HepG2 (cell line): ENCODE measurements around the gene DHX58. TPM values are rescaled to one million over a fixed set of nuclear protein-coding genes. Genes with fewer than 3 reads are reported as not detected.
A peak's percentile ranks its signal among the peaks of the same experiment; 100 is the strongest.

ENCODE experiments used
- GFI1 ChIP-seq: sonication (generic); formaldehyde crosslinking; IDR thresholded peaks from 2 replicates; pipeline ENCODE4 v1.5.0; 2020; ENCODE audit warnings: missing genetic modification reagents, mild to moderate bottlenecking, borderline replicate concordance
- HNRNPLL ChIP-seq: fragments of 200-400 bp; formaldehyde crosslinking; IDR thresholded peaks from 2 replicates; pipeline ENCODE4 v1.6.1; 2017; ENCODE audit warnings: mild to moderate bottlenecking, low read depth, low read length; ENCODE audit not compliant: poor library complexity, severe bottlenecking
- NRL ChIP-seq: sonication (generic); formaldehyde crosslinking; IDR thresholded peaks from 2 replicates; pipeline ENCODE4 v1.5.0; 2020; ENCODE audit warnings: missing genetic modification reagents, mild to moderate bottlenecking, moderate library complexity, borderline replicate concordance
- PHF20 ChIP-seq: sonication (generic); formaldehyde crosslinking; IDR thresholded peaks from 2 replicates; pipeline ENCODE4 v1.5.0; 2020; ENCODE audit warnings: mild to moderate bottlenecking, missing genetic modification reagents
- RFX1 ChIP-seq: fragments of 450-650 bp; IDR thresholded peaks from 2 replicates; pipeline ENCODE4 v1.6.1; 2017
- SIX1 ChIP-seq: sonication (generic); formaldehyde crosslinking; IDR thresholded peaks from 2 replicates; pipeline ENCODE4 v1.4.0; 2020; ENCODE audit warnings: missing genetic modification reagents, borderline replicate concordance
- ZBED4 ChIP-seq: sonication (generic); formaldehyde crosslinking; IDR thresholded peaks from 2 replicates; pipeline ENCODE4 v1.4.0; 2020; ENCODE audit warnings: missing genetic modification reagents, borderline replicate concordance
- ZNF614 ChIP-seq: IDR thresholded peaks from 2 replicates; pipeline ENCODE4 v1.6.1; 2018; ENCODE audit warnings: missing biosample characterization, missing genetic modification reagents, inconsistent platforms, borderline replicate concordance
- ZNF720 ChIP-seq: sonication (generic); formaldehyde crosslinking; IDR thresholded peaks from 2 replicates; pipeline ENCODE4 v1.4.0; 2020; ENCODE audit warnings: missing genetic modification reagents
- ZNF746 ChIP-seq: sonication (generic); formaldehyde crosslinking; IDR thresholded peaks from 2 replicates; pipeline ENCODE4 v1.8.0; 2022; ENCODE audit warnings: mild to moderate bottlenecking, missing genetic modification reagents
- polyA plus RNA-seq, 8 experiments: library from polyadenylated mRNA; depleted of rRNA in 3 of 8; stranded (reverse) in 7 of 8; unstranded in 1 of 8; fragments of >200 nt; fragmentation: Illumina TruSeq in 4 of 8; extraction: Trizol in 4 of 8; gene quantifications; 2 replicates each; pipeline versions ENCODE4 v1.2.1 to v1.2.3, GENCODE V29; 2011 to 2016; ENCODE audit warnings: low read depth in 4 of 8, missing spikeins in 1 of 8, mixed read lengths in 1 of 8; ENCODE audit not compliant: insufficient read depth in 1 of 8
- total RNA-seq, 5 experiments: library from RNA; depleted of rRNA; stranded (reverse); fragments of >200 nt; fragmentation: Illumina TruSeq; extraction: Trizol; gene quantifications; 2 replicates each; pipeline ENCODE4 v1.2.3, GENCODE V29; 2016; ENCODE audit warnings: low read depth in 1 of 5
- TF ChIP-seq, protein P1 (sequence below): sonication (generic); formaldehyde crosslinking; IDR thresholded peaks from 2 replicates; pipeline ENCODE4 v1.4.0; 2020; ENCODE audit warnings: mild to moderate bottlenecking, missing genetic modification reagents, borderline replicate concordance
- TF ChIP-seq, protein P2 (sequence below): sonication (generic); formaldehyde crosslinking; IDR thresholded peaks from 2 replicates; pipeline ENCODE4 v1.8.0; 2022; ENCODE audit warnings: mild to moderate bottlenecking, missing genetic modification reagents, moderate library complexity
- TF ChIP-seq, protein P3 (sequence below): sonication (generic); formaldehyde crosslinking; conservative IDR thresholded peaks from 2 replicates; pipeline ENCODE4 v1.4.0; 2020; ENCODE audit warnings: missing genetic modification reagents
- TF ChIP-seq, protein P4 (sequence below): sonication (generic); formaldehyde crosslinking; IDR thresholded peaks from 2 replicates; pipeline ENCODE4 v1.8.0; 2022; ENCODE audit warnings: missing genetic modification reagents, mild to moderate bottlenecking, borderline replicate concordance

DHX58 gene
- total and polyA plus RNA-seq, 2 of the 13 experiments (the other 11 are each of a cell fraction or from before 2014, with no cell fraction given): 6.7 to 7.8 TPM

- TF ChIP-seq, protein P1, sequence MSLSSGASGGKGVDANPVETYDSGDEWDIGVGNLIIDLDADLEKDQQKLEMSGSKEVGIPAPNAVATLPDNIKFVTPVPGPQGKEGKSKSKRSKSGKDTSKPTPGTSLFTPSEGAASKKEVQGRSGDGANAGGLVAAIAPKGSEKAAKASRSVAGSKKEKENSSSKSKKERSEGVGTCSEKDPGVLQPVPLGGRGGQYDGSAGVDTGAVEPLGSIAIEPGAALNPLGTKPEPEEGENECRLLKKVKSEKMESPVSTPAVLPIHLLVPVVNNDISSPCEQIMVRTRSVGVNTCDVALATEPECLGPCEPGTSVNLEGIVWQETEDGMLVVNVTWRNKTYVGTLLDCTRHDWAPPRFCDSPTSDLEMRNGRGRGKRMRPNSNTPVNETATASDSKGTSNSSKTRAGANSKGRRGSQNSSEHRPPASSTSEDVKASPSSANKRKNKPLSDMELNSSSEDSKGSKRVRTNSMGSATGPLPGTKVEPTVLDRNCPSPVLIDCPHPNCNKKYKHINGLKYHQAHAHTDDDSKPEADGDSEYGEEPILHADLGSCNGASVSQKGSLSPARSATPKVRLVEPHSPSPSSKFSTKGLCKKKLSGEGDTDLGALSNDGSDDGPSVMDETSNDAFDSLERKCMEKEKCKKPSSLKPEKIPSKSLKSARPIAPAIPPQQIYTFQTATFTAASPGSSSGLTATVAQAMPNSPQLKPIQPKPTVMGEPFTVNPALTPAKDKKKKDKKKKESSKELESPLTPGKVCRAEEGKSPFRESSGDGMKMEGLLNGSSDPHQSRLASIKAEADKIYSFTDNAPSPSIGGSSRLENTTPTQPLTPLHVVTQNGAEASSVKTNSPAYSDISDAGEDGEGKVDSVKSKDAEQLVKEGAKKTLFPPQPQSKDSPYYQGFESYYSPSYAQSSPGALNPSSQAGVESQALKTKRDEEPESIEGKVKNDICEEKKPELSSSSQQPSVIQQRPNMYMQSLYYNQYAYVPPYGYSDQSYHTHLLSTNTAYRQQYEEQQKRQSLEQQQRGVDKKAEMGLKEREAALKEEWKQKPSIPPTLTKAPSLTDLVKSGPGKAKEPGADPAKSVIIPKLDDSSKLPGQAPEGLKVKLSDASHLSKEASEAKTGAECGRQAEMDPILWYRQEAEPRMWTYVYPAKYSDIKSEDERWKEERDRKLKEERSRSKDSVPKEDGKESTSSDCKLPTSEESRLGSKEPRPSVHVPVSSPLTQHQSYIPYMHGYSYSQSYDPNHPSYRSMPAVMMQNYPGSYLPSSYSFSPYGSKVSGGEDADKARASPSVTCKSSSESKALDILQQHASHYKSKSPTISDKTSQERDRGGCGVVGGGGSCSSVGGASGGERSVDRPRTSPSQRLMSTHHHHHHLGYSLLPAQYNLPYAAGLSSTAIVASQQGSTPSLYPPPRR: no peak
- no peak for TF ChIP-seq SIX1 (CRISPR knock-in tag)
- TF ChIP-seq, protein P2, sequence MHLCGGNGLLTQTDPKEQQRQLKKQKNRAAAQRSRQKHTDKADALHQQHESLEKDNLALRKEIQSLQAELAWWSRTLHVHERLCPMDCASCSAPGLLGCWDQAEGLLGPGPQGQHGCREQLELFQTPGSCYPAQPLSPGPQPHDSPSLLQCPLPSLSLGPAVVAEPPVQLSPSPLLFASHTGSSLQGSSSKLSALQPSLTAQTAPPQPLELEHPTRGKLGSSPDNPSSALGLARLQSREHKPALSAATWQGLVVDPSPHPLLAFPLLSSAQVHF (CRISPR knock-in tag): no peak
- TF ChIP-seq ZBED4 (CRISPR knock-in tag): peak; percentile 0; the same call in 1 of the 2 replicates
- 0 out of 2 replicates have a peak, but pooled peaks have one; percentile 6 for TF ChIP-seq ZNF720 (CRISPR knock-in tag)
- TF ChIP-seq RFX1: no peak
- TF ChIP-seq PHF20 (CRISPR knock-in tag): no peak
- no peak for TF ChIP-seq HNRNPLL
- TF ChIP-seq, protein P3, sequence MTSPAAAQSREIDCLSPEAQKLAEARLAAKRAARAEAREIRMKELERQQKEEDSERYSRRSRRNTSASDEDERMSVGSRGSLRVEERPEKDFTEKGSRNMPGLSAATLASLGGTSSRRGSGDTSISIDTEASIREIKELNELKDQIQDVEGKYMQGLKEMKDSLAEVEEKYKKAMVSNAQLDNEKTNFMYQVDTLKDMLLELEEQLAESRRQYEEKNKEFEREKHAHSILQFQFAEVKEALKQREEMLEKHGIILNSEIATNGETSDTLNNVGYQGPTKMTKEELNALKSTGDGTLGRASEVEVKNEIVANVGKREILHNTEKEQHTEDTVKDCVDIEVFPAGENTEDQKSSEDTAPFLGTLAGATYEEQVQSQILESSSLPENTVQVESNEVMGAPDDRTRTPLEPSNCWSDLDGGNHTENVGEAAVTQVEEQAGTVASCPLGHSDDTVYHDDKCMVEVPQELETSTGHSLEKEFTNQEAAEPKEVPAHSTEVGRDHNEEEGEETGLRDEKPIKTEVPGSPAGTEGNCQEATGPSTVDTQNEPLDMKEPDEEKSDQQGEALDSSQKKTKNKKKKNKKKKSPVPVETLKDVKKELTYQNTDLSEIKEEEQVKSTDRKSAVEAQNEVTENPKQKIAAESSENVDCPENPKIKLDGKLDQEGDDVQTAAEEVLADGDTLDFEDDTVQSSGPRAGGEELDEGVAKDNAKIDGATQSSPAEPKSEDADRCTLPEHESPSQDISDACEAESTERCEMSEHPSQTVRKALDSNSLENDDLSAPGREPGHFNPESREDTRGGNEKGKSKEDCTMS: no peak
- no peak for TF ChIP-seq GFI1 (CRISPR knock-in tag)
- TF ChIP-seq NRL (CRISPR knock-in tag): no peak
- no peak for TF ChIP-seq ZNF614 (CRISPR knock-in tag)
- TF ChIP-seq, protein P4, sequence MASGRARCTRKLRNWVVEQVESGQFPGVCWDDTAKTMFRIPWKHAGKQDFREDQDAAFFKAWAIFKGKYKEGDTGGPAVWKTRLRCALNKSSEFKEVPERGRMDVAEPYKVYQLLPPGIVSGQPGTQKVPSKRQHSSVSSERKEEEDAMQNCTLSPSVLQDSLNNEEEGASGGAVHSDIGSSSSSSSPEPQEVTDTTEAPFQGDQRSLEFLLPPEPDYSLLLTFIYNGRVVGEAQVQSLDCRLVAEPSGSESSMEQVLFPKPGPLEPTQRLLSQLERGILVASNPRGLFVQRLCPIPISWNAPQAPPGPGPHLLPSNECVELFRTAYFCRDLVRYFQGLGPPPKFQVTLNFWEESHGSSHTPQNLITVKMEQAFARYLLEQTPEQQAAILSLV (CRISPR knock-in tag): no peak
- TF ChIP-seq ZNF746 (CRISPR knock-in tag): 0 out of 2 replicates have a peak, but pooled peaks have one; percentile 4
Measured at GRCh38 chr17:42153919-42154742, 41.6 kb upstream of the DHX58 start (continued).
